HCT116 (cell line): ENCODE results near the gene STIM2.

Experiments used
- CTCF ChIP-seq, 3 experiments: fragments of 200-600 bp in 1 of 3; sonication (generic) in 1 of 3; IDR thresholded peaks in 2 of 3; conservative IDR thresholded peaks in 1 of 3; 2 replicates each; pipeline ENCODE4 v1.5.1; 2012 to 2017; ENCODE audit warnings: low read depth in 2 of 3, low read length in 2 of 3, antibody characterized with exemption in 1 of 3, borderline replicate concordance in 1 of 3, control low read depth in 1 of 3, mild to moderate bottlenecking in 1 of 3, mixed read lengths in 1 of 3, mixed run types in 1 of 3, moderate library complexity in 1 of 3; ENCODE audit not compliant: insufficient read depth in 1 of 3
- ELF1 ChIP-seq: IDR thresholded peaks from 2 replicates; pipeline ENCODE4 v1.6.1; 2012; ENCODE audit warnings: low read depth, borderline replicate concordance
- JUND ChIP-seq: IDR thresholded peaks from 2 replicates; pipeline ENCODE4 v1.6.1; 2012
- YY1 ChIP-seq: IDR thresholded peaks from 2 replicates; pipeline ENCODE4 v1.6.1; 2011; ENCODE audit warnings: low read length, low read depth, moderate library complexity, mild to moderate bottlenecking; ENCODE audit not compliant: insufficient replicate concordance; ENCODE audit errors: extremely low read depth
- ZNF274 ChIP-seq: fragments of 200-500 bp; sonication (Bioruptor generic); IDR thresholded peaks from 2 replicates; pipeline ENCODE4 v1.6.1; 2014; ENCODE audit warnings: mild to moderate bottlenecking, low read depth, low read length, inconsistent platforms

DNA sequence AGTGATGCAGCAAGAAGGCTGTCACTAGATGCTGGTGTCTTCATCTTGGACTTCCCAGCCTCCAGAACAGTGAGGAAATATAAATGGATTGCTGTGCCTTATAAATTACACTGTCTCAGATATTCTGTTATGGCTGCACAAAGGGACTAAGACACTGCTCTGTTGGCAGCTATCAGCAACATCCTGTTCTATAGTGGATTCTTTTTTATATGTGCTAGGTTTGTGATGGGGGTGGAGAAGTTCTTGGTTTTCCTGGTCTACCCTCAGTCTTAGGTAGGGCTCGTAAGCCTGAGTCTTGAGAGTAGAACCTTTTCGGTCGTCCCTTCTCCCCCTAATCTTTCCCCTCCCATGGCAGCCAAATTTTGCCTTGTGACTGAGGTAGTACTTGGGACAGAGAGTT is 17.3 kb downstream of the STIM2 start:
- TF ChIP-seq JUND (no peak), YY1 (no peak), CTCF (IDR thresholded peaks at IDR 0.05 in 2 of 3, conservative IDR thresholded peaks at IDR 0.05 in 1 of 3; ENCODE audit: borderline replicate concordance in 1 of 3, insufficient read depth in 1 of 3, low read depth in 2 of 3, low read length in 2 of 3) (no peak), ZNF274 (no peak), ELF1 (no peak)
